GM19035 (cell line): Measurements from ENCODE around the gene IRAK2.

ENCODE experiments used
- ATAC-seq: cut with Tn5 transposase; IDR thresholded peaks from one replicate; pipeline ENCODE4 v1.9.1; 2021; ENCODE audit not compliant: unreplicated experiment

IRAK2 gene

GRCh38 chr3:10223676-10224639 lies 59.2 kb downstream of the IRAK2 start:
- ATAC-seq = peak; percentile 54

- no peak for ATAC-seq
Measured at GRCh38 chr3:10224794-10225665, 60.3 kb downstream of the IRAK2 start.

GRCh38 chr3:10226293-10226692 lies 61.6 kb downstream of the IRAK2 start:
- no peak for ATAC-seq

GRCh38 chr3:10228248-10228950 lies 63.7 kb downstream of the IRAK2 start:
- ATAC-seq = no peak

- ATAC-seq = no peak
Measured at GRCh38 chr3:10229576-10229975, 64.9 kb downstream of the IRAK2 start.

GRCh38 chr3:10232137-10232536 lies 67.4 kb downstream of the IRAK2 start:
- ATAC-seq = no peak

- no peak for ATAC-seq
Measured at GRCh38 chr3:10233988-10234387, 69.3 kb downstream of the IRAK2 start.

- no peak for ATAC-seq
Measured at GRCh38 chr3:10234526-10235230, 70.0 kb downstream of the IRAK2 start.

- ATAC-seq = no peak
Measured at GRCh38 chr3:10235551-10235950, 70.8 kb downstream of the IRAK2 start.

- ATAC-seq = no peak
Measured at GRCh38 chr3:10238345-10239183, 73.8 kb downstream of the IRAK2 start.

GRCh38 chr3:10240799-10241198 lies 76.1 kb downstream of the IRAK2 start:
- no peak for ATAC-seq

GRCh38 chr3:10242182-10243065 lies 77.7 kb downstream of the IRAK2 start:
- ATAC-seq = no peak

GRCh38 chr3:10244009-10244408 lies 79.3 kb downstream of the IRAK2 start:
- ATAC-seq = no peak

GRCh38 chr3:10245081-10245712 lies 80.5 kb downstream of the IRAK2 start:
- ATAC-seq = no peak

- no peak for ATAC-seq
Measured at GRCh38 chr3:10247679-10248183, 83.0 kb downstream of the IRAK2 start.

- ATAC-seq = peak; percentile 93
Measured at GRCh38 chr3:10248184-10248983, 83.7 kb downstream of the IRAK2 start, which contains the start of gene TATDN2. TSS of gene TATDN2 (plus strand) at chr3:10248459. CDS start at chr3:10249201, 742 bp downstream.
